Nephron progenitor cell (in vitro differentiated cells): ENCODE measurements around the gene LRCOL1.
A peak's percentile ranks its signal among the peaks of the same experiment; 100 is the strongest.

Experiments
- DNase-seq: peaks from one replicate; pipeline ENCODE4 v3.0.0; 2021
- H3K27ac Mint-ChIP-seq: 2 replicates; pipeline ENCODE4 v1.8.0; 2021; ENCODE audit warnings: mild to moderate bottlenecking, moderate library complexity, mixed read lengths
- H3K27me3 Mint-ChIP-seq: 2 replicates; pipeline ENCODE4 v1.8.0; 2021; ENCODE audit warnings: mild to moderate bottlenecking, low read depth, mixed read lengths; ENCODE audit not compliant: poor library complexity
- H3K36me3 Mint-ChIP-seq: 2 replicates; pipeline ENCODE4 v1.8.0; 2021; ENCODE audit warnings: low read depth, mixed read lengths
- H3K4me1 Mint-ChIP-seq: 2 replicates; pipeline ENCODE4 v1.8.0; 2021; ENCODE audit warnings: mixed read lengths
- H3K4me3 Mint-ChIP-seq: 2 replicates; pipeline ENCODE4 v1.8.0; 2021; ENCODE audit warnings: mild to moderate bottlenecking, moderate library complexity, mixed read lengths
- H3K9me3 Mint-ChIP-seq: 2 replicates; pipeline ENCODE4 v1.8.0; 2021; ENCODE audit warnings: mild to moderate bottlenecking, moderate library complexity, mixed read lengths
- CTCF ChIP-seq: fragments of 200-600 bp; sonication (generic); IDR thresholded peaks from 2 replicates; pipeline ENCODE4 v1.5.0; 2021; ENCODE audit warnings: antibody characterized with exemption

Gene LRCOL1

GRCh38 chr12:132582058-132582420, 28.3 kb downstream of the LRCOL1 start:
- peak overlapping the region; percentile 70 for H3K4me3 Mint-ChIP-seq
- H3K36me3 Mint-ChIP-seq = peaks cover 36% of the 10 kb centered on the region
- H3K27me3 Mint-ChIP-seq = peaks cover 51% of the 10 kb centered on the region
- H3K9me3 Mint-ChIP-seq = no peaks in the 10 kb centered on the region
- H3K27ac Mint-ChIP-seq = no peak overlapping the region
- peaks cover 34% of the 10 kb centered on the region for H3K4me1 Mint-ChIP-seq
- no peak for TF ChIP-seq CTCF
- peak; percentile 69 for DNase-seq

GRCh38 chr12:132581348-132582057, 28.9 kb downstream of the LRCOL1 start:
- peaks cover 34% of the 10 kb centered on the region for H3K4me1 Mint-ChIP-seq
- peaks cover 46% of the 10 kb centered on the region for H3K27me3 Mint-ChIP-seq
- H3K36me3 Mint-ChIP-seq = peaks cover 36% of the 10 kb centered on the region
- H3K4me3 Mint-ChIP-seq = peak overlapping the region; percentile 70
- no peak for TF ChIP-seq CTCF
- DNase-seq = no peak
- H3K9me3 Mint-ChIP-seq = no peaks in the 10 kb centered on the region
- H3K27ac Mint-ChIP-seq = no peak overlapping the region

- H3K9me3 Mint-ChIP-seq = no peaks in the 10 kb centered on the region
- H3K36me3 Mint-ChIP-seq = peaks cover 36% of the 10 kb centered on the region
- H3K4me3 Mint-ChIP-seq = no peak overlapping the region
- DNase-seq = no peak
- no peak overlapping the region for H3K27ac Mint-ChIP-seq
- H3K27me3 Mint-ChIP-seq = peaks cover 41% of the 10 kb centered on the region
- peaks cover 34% of the 10 kb centered on the region for H3K4me1 Mint-ChIP-seq
- TF ChIP-seq CTCF = no peak
Observed at GRCh38 chr12:132580701-132581292, 29.6 kb downstream of the LRCOL1 start.

GRCh38 chr12:132579744-132580143, 30.6 kb downstream of the LRCOL1 start:
- Mint-ChIP-seq H3K36me3 (peaks cover 45% of the 10 kb centered on the region), H3K27me3 (peaks cover 33% of the 10 kb centered on the region), H3K4me1 (peaks cover 34% of the 10 kb centered on the region), H3K4me3 (no peak overlapping the region), H3K9me3 (no peaks in the 10 kb centered on the region), H3K27ac (peak overlapping the region; percentile 90)
- DNase-seq = no peak
- TF ChIP-seq CTCF = no peak

- Mint-ChIP-seq H3K36me3 (peaks cover 43% of the 10 kb centered on the region), H3K4me3 (no peak overlapping the region), H3K9me3 (no peaks in the 10 kb centered on the region), H3K27me3 (peaks cover 25% of the 10 kb centered on the region), H3K4me1 (peaks cover 31% of the 10 kb centered on the region), H3K27ac (no peak overlapping the region)
- no peak for TF ChIP-seq CTCF
- no peak for DNase-seq
Observed at GRCh38 chr12:132578826-132579225, 31.6 kb downstream of the LRCOL1 start.

GRCh38 chr12:132578118-132578517, 32.3 kb downstream of the LRCOL1 start:
- Mint-ChIP-seq H3K9me3 (no peaks in the 10 kb centered on the region), H3K4me1 (peaks cover 28% of the 10 kb centered on the region), H3K27me3 (peaks cover 21% of the 10 kb centered on the region), H3K27ac (no peak overlapping the region), H3K36me3 (peaks cover 40% of the 10 kb centered on the region), H3K4me3 (no peak overlapping the region)
- DNase-seq = no peak
- TF ChIP-seq CTCF = no peak
